ENCODE data around the gene ATP2C2.
"Not testable (repeated sequence)": the region's sequence is repeated elsewhere in the genome, so short reads cannot be mapped to it uniquely, and the experiment has no call there.

Gene ATP2C2

GRCh38 chr16:84369105-84369504, 767 bp downstream of the ATP2C2 start:
- no peak for DNase-seq

DNA sequence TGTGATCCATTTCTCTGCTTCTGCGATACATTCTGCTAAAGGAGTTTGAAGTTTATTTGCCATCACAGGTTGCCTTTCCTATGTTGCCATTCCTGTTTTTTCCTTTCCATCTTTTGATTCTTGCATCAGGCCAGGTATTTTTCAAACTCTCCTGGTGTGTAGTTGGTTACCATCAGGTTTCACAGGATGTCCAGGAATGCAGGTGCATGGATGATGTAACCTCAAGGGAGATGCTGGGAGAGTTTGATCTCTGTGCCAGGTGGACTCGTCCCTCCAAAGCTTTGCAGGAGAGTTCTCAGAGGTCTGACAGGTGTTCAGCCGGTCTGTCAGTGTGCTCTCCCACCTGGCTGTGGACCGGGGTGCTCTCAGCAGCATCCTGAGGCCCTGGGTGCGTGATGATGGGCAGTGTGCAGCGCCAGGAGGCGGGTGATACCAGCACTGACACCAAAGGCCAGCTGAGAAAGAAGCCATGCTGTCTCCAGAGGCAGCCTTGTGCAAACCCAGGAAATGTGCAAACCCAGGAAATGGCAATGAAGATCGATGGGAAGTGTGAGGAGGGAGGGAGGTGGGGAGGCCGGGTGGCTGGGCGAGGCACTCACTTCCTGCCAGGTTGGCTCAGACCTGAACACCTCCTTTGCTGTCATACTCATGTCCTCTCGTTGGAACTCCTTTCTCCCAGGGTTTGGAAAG, 1.7 kb downstream of the ATP2C2 start:
- DNase-seq = no peak

DNA sequence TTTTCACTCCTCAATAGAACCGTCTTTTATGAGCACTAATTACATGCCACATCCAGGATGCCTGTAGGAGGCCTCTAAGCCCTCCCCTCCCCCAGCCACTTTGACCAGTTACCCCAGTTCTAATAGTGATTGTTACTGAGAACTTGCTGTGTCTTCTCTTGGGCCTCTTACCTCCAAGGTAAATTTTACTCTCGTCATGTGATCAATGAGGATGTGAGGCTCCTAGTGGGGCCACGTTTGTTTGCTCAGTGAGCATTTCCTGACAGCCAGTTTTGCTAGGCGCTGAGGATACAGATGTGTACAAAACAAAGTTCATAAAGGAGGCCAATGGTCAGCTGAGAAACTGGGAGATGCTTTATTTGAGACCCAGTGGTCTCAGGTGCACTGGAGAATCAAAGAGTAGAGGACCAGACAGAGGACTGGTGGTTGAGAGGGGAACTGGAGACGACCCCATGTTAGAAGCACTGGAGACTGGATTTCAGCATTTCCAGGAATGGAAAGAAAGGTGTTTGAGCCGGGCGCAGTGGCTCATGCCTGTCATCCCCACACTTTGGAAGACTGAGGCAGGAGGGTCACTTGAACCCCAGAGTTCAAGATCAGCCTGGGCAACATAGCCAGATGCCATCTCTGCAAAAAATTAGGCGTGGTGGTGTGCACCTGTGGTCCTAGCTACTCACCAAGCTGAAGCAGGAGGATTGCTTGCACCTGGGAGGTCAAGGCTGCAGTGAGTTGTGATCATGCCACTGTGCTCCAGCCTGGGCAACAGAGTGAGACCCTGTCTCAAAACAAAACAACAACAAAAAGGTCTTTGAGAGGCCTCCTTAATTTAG, 2.6 kb downstream of the ATP2C2 start:
- DNase-seq = no peak

GRCh38 chr16:84371553-84371865, 3.2 kb downstream of the ATP2C2 start:
- DNase-seq = no peak

- DNase-seq = no peak
Observed at GRCh38 chr16:84373907-84374489, 5.7 kb downstream of the ATP2C2 start.

GRCh38 chr16:84378099-84378498, 9.8 kb downstream of the ATP2C2 start:
- DNase-seq = no peak

- DNase-seq = no peak
Observed at GRCh38 chr16:84378567-84378966, 10.2 kb downstream of the ATP2C2 start.

GRCh38 chr16:84379008-84379708, 10.8 kb downstream of the ATP2C2 start:
- DNase-seq = no peak

GRCh38 chr16:84379709-84380362, 11.5 kb downstream of the ATP2C2 start:
- no peak for DNase-seq

DNA sequence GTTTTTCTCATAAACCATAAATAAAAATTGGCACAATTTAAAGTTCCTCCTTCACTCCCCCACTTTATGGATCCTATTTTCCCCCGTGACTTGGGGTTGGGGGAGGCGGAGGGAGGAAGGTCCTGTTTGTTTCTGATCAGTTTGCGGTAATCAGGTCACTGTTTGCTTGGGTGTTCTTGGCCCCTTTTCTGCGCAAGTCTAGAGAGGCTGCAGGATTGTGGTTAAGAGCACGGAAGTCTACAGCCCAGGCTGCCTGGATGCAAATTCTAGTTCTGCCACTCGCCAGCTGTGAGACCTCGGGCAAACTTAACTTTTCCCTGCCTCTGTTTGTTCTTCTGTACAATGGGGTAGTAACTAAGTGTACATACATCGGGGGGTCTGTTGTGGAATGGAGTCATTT, 12.1 kb downstream of the ATP2C2 start:
- DNase-seq = no peak

DNA sequence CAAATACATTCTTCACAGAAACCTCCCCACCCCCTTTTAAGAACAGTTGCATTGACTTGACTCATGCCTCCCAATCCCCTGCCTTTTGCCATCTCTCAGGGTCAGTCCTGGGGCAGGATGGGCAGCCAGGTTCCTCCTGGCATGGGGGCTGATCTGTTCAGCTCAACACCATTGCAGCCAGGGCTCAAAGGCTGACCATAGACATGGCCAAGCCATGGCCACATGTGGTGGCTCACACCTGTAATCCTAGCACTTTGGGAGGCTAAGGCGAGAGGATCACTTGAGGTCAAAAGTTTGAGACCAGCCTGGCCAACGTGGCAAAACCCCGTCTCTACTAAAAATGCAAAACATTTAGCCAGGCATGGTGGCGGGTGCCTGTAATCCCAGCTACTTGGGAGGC, 14.1 kb downstream of the ATP2C2 start:
- DNase-seq = no peak

DNA sequence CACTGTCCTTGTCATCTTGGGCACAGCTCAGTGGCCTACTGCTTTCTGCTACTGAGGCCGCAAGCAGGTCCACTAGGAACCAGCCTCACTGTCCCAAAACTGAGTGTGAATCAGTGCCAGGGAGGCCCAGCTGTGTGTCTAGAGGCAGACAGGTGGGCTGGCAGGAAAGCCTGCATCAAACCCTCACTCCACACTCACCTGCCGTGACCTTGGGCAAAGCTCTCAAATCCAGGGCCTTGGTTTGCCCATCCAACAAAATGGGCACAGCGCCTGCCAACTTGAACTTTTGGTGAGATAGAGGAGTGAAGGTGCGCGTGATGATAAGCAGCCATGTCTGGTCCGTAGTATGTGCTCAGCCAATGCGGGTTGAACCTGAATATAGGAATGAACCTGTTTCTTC, 14.8 kb downstream of the ATP2C2 start:
- DNase-seq = no peak

DNA sequence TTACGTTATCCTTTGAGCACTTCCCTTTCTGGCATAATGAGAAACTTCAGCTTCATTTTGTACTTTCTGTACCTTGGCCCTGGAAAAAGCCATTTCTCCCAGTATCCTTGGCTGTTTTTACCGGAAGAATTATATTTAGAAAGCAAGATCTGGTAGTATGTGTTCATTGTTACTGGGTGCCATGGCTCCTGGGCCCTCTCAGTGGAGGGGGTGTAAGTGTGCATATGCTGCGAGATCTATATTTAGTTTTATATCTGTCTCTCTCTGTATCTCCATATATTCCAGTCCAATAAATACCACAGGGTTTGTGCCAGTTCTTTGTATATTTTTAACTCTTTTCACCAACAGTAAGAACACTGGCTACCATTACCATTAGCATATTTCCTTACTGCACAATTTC, 17.7 kb downstream of the ATP2C2 start:
- DNase-seq = no peak

GRCh38 chr16:84387021-84387420, 18.7 kb downstream of the ATP2C2 start:
- DNase-seq = no peak

DNA sequence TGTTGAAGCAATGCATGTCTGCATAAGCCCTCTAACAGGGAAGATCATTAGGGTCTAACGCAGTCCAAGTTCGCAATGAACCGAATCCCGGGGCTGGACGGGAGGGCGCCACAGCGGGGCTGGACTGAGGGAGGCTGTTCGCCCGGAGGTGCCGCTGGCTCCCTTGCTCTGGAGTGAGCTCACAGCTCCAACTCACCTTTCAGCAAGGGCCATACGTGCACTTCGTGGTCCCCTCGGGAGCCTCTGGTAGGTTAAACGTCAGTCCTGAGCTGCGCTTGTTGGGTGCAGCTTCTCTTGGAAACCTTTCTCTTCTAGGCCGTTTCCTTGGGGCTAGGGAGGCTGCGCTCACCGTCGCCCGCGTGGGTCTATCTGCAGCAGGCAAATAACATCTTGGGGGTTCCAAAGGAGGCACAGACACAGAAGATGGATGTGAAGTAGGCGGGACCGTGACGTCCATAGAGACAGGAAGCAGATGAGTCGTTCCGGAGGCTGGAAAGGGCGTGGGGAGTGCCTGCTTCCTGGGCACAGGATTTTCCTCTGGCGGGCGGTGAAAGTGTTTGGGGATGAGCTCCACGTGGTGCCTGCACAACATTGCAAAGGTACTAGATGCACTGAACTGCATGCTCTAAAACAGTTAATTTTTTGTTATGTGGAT, 21.9 kb downstream of the ATP2C2 start:
- no peak for DNase-seq

DNA sequence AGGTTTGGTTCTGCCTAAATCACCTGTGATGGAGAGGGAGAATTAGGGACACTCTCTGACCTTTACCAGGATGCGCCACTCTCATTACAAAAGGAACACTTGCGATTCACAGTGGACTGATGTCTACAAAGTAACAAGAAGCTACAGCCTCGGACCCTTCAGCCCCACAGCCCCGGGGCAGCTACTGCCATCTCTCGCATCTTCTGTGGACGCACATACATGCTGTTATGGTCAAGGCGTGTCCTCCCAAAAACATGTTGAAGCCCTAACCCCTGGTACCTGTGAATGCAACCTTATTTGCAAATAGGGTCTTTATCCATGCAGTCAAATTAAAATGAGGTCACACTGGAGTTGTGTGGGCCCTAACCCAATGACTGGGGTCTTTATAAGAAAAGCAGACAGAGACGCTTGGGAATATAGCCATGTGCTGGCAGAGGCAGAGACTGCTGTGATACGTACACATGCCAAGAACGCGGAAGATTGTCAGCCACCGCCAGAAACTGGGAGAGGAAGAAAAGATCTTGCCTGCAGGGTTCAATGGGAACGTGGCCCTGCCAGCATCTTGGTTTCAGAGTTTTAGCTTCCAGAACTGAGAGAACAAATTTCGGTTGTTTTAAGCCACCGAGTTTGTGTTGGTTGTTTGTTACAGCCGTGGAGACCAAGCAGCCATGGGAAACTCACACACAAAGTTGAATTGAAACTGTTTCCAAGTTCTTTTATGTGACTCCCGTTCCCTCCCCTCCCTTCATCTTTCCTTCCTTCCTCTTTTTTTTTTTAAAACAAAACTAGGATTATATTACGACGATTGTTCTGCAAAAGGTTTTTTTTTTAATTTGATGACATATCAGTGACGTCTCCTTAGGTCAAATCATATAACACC, 23.1 kb downstream of the ATP2C2 start:
- DNase-seq = no peak

DNA sequence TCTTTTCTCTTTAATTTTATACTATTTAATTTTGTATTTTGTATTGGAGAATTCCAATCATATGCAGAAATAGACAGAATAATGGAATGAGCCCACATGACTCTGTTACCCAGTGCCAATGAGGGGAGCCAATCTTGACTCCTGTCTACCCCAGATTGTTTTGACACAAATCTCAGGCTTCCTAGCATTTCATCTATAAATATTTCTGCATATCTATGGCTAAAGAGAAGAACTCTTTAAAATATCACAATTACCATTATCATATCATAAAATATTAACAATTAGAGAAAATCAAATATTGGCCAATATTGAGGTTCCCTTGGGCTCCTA, 23.7 kb downstream of the ATP2C2 start:
- no peak for DNase-seq

DNA sequence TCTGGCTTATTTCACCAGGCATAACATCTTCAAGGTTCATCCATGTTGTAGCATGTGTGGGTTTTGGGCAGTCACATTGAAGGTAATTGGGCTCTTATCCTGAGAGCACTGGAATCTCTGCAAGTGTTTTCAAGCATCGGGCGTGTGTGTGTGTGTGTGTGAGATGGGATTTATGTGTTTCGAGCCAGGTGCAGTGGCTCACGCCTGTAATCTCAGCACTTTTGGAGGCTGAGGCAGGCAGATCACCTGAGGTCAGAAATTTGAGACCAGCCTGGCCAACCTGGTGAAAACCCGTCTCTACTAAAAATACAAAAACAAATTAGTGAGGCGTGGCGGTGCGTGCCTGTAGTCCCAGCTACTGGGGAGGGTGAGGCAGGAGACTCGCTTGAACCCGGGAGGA, 27.7 kb downstream of the ATP2C2 start:
- DNase-seq = not testable (repeated sequence)

GRCh38 chr16:84396537-84397008, 28.2 kb downstream of the ATP2C2 start:
- no peak for DNase-seq

DNA sequence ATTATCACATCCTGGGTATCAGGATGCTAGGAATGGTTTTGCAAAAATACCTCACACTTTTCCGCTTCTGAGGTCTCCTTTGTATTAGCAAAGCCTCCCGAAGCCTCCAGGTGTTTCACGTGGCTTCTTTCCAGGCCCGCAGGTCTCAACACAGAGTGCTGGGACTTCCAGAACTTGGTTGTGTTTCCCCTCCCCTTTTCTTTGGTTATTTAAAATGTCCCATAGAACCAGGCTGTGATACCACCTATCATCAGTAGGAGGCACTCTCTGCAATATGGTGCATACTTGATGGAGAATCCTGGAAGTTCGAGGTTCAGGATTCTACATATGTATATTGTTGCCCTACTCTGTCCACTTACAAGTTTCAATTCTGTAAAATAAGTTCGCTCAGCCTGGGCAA, 28.8 kb downstream of the ATP2C2 start:
- DNase-seq = no peak

- DNase-seq = no peak
Observed at GRCh38 chr16:84398701-84399100, 30.4 kb downstream of the ATP2C2 start.

GRCh38 chr16:84399912-84400311, 31.6 kb downstream of the ATP2C2 start:
- not testable (repeated sequence) for DNase-seq

Measured in activated CD8-positive, alpha-beta memory T cell treated with anti-CD3 and anti-CD28 coated beads, Interleukin-2, amount 50 U/mL, for 48 hours (primary cell).